HG03159 (cell line): ENCODE results near the gene TCERG1L.

ENCODE experiments used
- ATAC-seq: cut with Tn5 transposase; IDR thresholded peaks from one replicate; pipeline ENCODE4 v1.9.1; 2021; ENCODE audit warnings: mild to moderate bottlenecking, moderate library complexity; ENCODE audit not compliant: unreplicated experiment

The TCERG1L gene

GRCh38 chr10:131211965-131212619 is 99.4 kb downstream of the TCERG1L start:
- no peak for ATAC-seq

- ATAC-seq: no peak
Measured at GRCh38 chr10:131211559-131211958, 100.0 kb downstream of the TCERG1L start.

- no peak for ATAC-seq
Measured at GRCh38 chr10:131211146-131211545, 100.4 kb downstream of the TCERG1L start.

GRCh38 chr10:131210181-131210580 is 101.3 kb downstream of the TCERG1L start:
- no peak for ATAC-seq

- ATAC-seq: no peak
Measured at GRCh38 chr10:131207584-131208532, 103.7 kb downstream of the TCERG1L start.

- ATAC-seq: no peak
Measured at GRCh38 chr10:131207176-131207575, 104.3 kb downstream of the TCERG1L start.

GRCh38 chr10:131206111-131206995 is 105.2 kb downstream of the TCERG1L start:
- ATAC-seq: no peak

- no peak for ATAC-seq
Measured at GRCh38 chr10:131205556-131205955, 106.0 kb downstream of the TCERG1L start.

GRCh38 chr10:131204406-131205152 is 106.9 kb downstream of the TCERG1L start:
- no peak for ATAC-seq

- no peak for ATAC-seq
Measured at GRCh38 chr10:131203456-131204357, 107.8 kb downstream of the TCERG1L start.

GRCh38 chr10:131202990-131203389 is 108.5 kb downstream of the TCERG1L start:
- ATAC-seq: no peak

- ATAC-seq: no peak
Measured at GRCh38 chr10:131201741-131202515, 109.6 kb downstream of the TCERG1L start.

GRCh38 chr10:131200856-131201470 is 110.6 kb downstream of the TCERG1L start:
- ATAC-seq: no peak

- no peak for ATAC-seq
Measured at GRCh38 chr10:131199646-131200045, 111.9 kb downstream of the TCERG1L start.

- ATAC-seq: no peak
Measured at GRCh38 chr10:131198843-131199242, 112.7 kb downstream of the TCERG1L start.

GRCh38 chr10:131198401-131198800 is 113.1 kb downstream of the TCERG1L start:
- no peak for ATAC-seq

GRCh38 chr10:131196176-131196885 is 115.2 kb downstream of the TCERG1L start:
- ATAC-seq: no peak
